GM21447 (cell line): ENCODE results near the gene OR52E1.

ENCODE experiments used
- ATAC-seq: cut with Tn5 transposase; IDR thresholded peaks from one replicate; pipeline ENCODE4 v1.9.1; 2021; ENCODE audit not compliant: unreplicated experiment

OR52E1 gene

GRCh38 chr11:5115339-5115738, 46.0 kb downstream of the OR52E1 start:
- ATAC-seq, result no peak

- no peak for ATAC-seq
Measured at GRCh38 chr11:5117588-5117987, 48.2 kb downstream of the OR52E1 start.

GRCh38 chr11:5118893-5119292, 49.5 kb downstream of the OR52E1 start:
- ATAC-seq, result no peak
